GM13977 (cell line): ENCODE measurements around the gene CDH13.

Source experiments
- DNase-seq: peaks from one replicate; pipeline ENCODE4 v3.0.0; 2012; ENCODE audit warnings: low spot score
- CTCF ChIP-seq: IDR thresholded peaks from 2 replicates; pipeline ENCODE4 v1.5.1; 2012; ENCODE audit warnings: mild to moderate bottlenecking, control low read depth; ENCODE audit not compliant: insufficient read depth; ENCODE audit errors: extremely low read depth, missing control alignments
- in situ Hi-C: fragments of 300-500 bp; cut with MboI; formaldehyde crosslinking; loops from one replicate; pipeline ENCODE4 v1.12.0; 2022; ENCODE audit warnings: low sequenced_read_pairs, low pct_unique_long_range_greater_than_20kb, mixed read lengths, inconsistent platforms; ENCODE audit not compliant: unreplicated experiment

Gene CDH13

GRCh38 chr16:83455716-83456115, 828.9 kb downstream of the CDH13 start:
- DNase-seq, result no peak
- TF ChIP-seq CTCF, result no peak
- in situ Hi-C loops, result no loop called here

GRCh38 chr16:83456934-83457333, 830.2 kb downstream of the CDH13 start:
- DNase-seq, result no peak
- TF ChIP-seq CTCF, result no peak
- in situ Hi-C loops, result no loop called here

GRCh38 chr16:83458612-83459011, 831.8 kb downstream of the CDH13 start:
- DNase-seq, result peak; percentile 11
- TF ChIP-seq CTCF, result no peak

GRCh38 chr16:83464991-83465390, 838.2 kb downstream of the CDH13 start:
- in situ Hi-C loops, result no loop called here
- TF ChIP-seq CTCF, result no peak
- DNase-seq, result no peak

More at GRCh38 chr16:83458612-83459011, 831.8 kb downstream of the CDH13 start:
- in situ Hi-C loops, result no loop called here

GRCh38 chr16:83470416-83470815, 843.6 kb downstream of the CDH13 start:
- TF ChIP-seq CTCF, result no peak
- DNase-seq, result no peak
- in situ Hi-C loops, result no loop called here

- no peak for DNase-seq
- in situ Hi-C loops, result no loop called here
- no peak for TF ChIP-seq CTCF
Measured at GRCh38 chr16:83472776-83473501, 846.2 kb downstream of the CDH13 start.
